ENCODE measurements around the gene KAT6B. TPM values are rescaled to one million over a fixed set of nuclear protein-coding genes. Genes with fewer than 3 reads are reported as not detected.

Gene KAT6B
- total and polyA plus RNA-seq, 2 of the 8 experiments (the other 6 are each of a cell fraction or from before 2014, with no cell fraction given): 7.3 to 30.8 TPM

DNA sequence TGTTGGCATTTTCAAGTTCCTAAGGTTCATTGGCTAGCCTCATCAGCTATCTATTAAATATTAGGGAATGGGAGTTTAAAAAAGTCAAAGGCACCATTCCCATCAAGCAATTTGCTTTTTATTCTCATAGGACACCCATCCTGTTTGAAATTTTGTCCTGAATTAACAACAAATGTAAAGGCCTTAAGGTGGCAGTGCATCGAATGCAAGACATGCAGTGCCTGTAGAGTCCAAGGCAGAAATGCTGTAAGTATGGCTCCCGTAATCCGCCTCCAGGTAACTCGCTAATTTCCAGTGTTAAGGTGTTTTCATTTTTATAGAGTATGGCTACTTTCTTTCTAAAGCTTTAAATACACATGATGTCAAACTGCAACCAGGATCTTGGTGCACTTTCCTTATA lies 143.1 kb downstream of the KAT6B start:
- TF ChIP-seq, protein P1, sequence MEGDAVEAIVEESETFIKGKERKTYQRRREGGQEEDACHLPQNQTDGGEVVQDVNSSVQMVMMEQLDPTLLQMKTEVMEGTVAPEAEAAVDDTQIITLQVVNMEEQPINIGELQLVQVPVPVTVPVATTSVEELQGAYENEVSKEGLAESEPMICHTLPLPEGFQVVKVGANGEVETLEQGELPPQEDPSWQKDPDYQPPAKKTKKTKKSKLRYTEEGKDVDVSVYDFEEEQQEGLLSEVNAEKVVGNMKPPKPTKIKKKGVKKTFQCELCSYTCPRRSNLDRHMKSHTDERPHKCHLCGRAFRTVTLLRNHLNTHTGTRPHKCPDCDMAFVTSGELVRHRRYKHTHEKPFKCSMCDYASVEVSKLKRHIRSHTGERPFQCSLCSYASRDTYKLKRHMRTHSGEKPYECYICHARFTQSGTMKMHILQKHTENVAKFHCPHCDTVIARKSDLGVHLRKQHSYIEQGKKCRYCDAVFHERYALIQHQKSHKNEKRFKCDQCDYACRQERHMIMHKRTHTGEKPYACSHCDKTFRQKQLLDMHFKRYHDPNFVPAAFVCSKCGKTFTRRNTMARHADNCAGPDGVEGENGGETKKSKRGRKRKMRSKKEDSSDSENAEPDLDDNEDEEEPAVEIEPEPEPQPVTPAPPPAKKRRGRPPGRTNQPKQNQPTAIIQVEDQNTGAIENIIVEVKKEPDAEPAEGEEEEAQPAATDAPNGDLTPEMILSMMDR (IDR thresholded peaks at IDR 0.05; ENCODE audit: control extremely low read depth in 1 of 3, insufficient read depth in 1 of 3, low read depth in 1 of 3, low read length in 3 of 3): peak in 1 of 3 experiments; percentile 4; a peak in 1 of 4 replicates
- TF ChIP-seq JUN (IDR thresholded peaks at IDR 0.05; ENCODE audit: low read depth, low read length) (no peak), CHD1 (IDR thresholded peaks at IDR 0.05; ENCODE audit: low read depth, low read length) (no peak)
- WGBS, 2 experiments (ENCODE audit: extremely low coverage in 1 of 2, insufficient coverage in 1 of 2, insufficient read length in 1 of 2, insufficient replicate concordance in 2 of 2, low coverage in 1 of 2, low lambda C conversion rate in 2 of 2, missing lambda C conversion rate in 1 of 2): 92% methylated on average over 4 of the region's 4 CpGs; no CpG with 5 or more reads in 1 of the 2 experiments
- Histone ChIP-seq H3K79me1 (ENCODE audit: low read depth, low read length) (no peaks in the 10 kb centered on the region), H2AFZ (ENCODE audit: low read length) (no peak overlapping the region), H4K5ac (ENCODE audit: insufficient read length, low read depth, low read length) (no peak overlapping the region), H3K23ac (ENCODE audit: insufficient read length) (no peak overlapping the region), H2BK12ac (ENCODE audit: low read depth, low read length) (no peak overlapping the region), H3K9me3 (ENCODE audit: insufficient read depth in 2 of 2, low read depth in 1 of 2, low read length in 1 of 2) (no peaks in the 10 kb centered on the region), H3K4me3 (ENCODE audit: extremely low read depth in 1 of 4, insufficient read depth in 2 of 4, low read depth in 3 of 4, low read length in 4 of 4) (no peak overlapping the region), H3K4me2 (ENCODE audit: insufficient read depth in 1 of 2, low read depth in 2 of 2, low read length in 2 of 2) (no peak overlapping the region), H3K27ac (ENCODE audit: low read depth, low read length) (no peak overlapping the region), H2BK20ac (ENCODE audit: low read length) (no peak overlapping the region), H2AK5ac (ENCODE audit: low read depth, low read length) (no peak overlapping the region), H4K20me1 (replicated peaks in 1 of 2; ENCODE audit: control insufficient read depth in 1 of 2, insufficient read depth in 2 of 2, low read length in 2 of 2) (no peaks in the 10 kb centered on the region), H3K79me2 (ENCODE audit: control insufficient read depth in 1 of 2, insufficient read depth in 2 of 2, low read length in 2 of 2) (no peaks in the 10 kb centered on the region), H3K4me1 (replicated peaks in 1 of 4; ENCODE audit: control insufficient read depth in 3 of 4, insufficient read depth in 4 of 4, low read length in 3 of 4) (peaks cover 0 to 6% (median under 1%) of the 10 kb centered on the region in 4 experiments; a peak in 4 of 7 replicates), H4K91ac (replicated peaks; ENCODE audit: insufficient read length, low read length) (no peak overlapping the region), H3K9ac (replicated peaks in 1 of 4; ENCODE audit: extremely low read depth in 1 of 4, low read depth in 3 of 4, low read length in 3 of 4) (no peak overlapping the region), H3K23me2 (ENCODE audit: low read depth, low read length) (no peaks in the 10 kb centered on the region), H3K36me3 (ENCODE audit: control insufficient read depth in 2 of 4, insufficient read depth in 4 of 4, low read length in 3 of 4) (no peaks in the 10 kb centered on the region), H3K14ac (ENCODE audit: insufficient read length) (no peak overlapping the region), H3K27me3 (replicated peaks in 1 of 4; ENCODE audit: control insufficient read depth in 3 of 4, extremely low read depth in 1 of 4, insufficient read depth in 3 of 4, low read length in 3 of 4) (peaks cover 0 to 1% (median 0%) of the 10 kb centered on the region in 4 experiments; a peak in 1 of 7 replicates), H3K18ac (ENCODE audit: extremely low read depth, low read length) (no peak overlapping the region), H3K4ac (replicated peaks; ENCODE audit: insufficient read length, low read depth, low read length) (no peak overlapping the region), H2BK5ac (ENCODE audit: low read depth, low read length) (no peak overlapping the region), H2BK15ac (ENCODE audit: low read length) (no peak overlapping the region), H3K56ac (replicated peaks; ENCODE audit: insufficient read length, low read depth, low read length) (no peak overlapping the region), H2BK120ac (replicated peaks; ENCODE audit: low read depth, low read length) (no peak overlapping the region), H4K8ac (ENCODE audit: extremely low read depth, insufficient read depth, low read length) (no peak overlapping the region)
- FAIRE-seq (no peak), DNase-seq (ENCODE audit: low read depth in 1 of 2, low spot score in 2 of 2) (no peak)
- POLR2A ChIA-PET (ENCODE audit: partially characterized antibody): no interaction called here
- CTCF ChIA-PET (ENCODE audit: partially characterized antibody): interaction anchor here (0.9 to 1.3 kb wide), 2 partner anchors 9 to 37 kb away, joined by 3 to 4 read pairs; no protein-coding TSS in a partner anchor

Data from H1 (cell line).